Skeletal muscle tissue (tissue), 4 donors: ENCODE data around the gene SERPINB7. TPM values are rescaled to one million over a fixed set of nuclear protein-coding genes. Genes with fewer than 3 reads are reported as not detected.

Source experiments
- H3K27ac ChIP-seq: one replicate; pipeline ENCODE4 v1.7.0; 2013; ENCODE audit warnings: mild to moderate bottlenecking, low read depth, low read length, inconsistent platforms
- H3K27me3 ChIP-seq, 3 donors: one replicate each; pipeline ENCODE4 v1.7.0; 2013; ENCODE audit warnings: low read length in 3 of 3; ENCODE audit not compliant: control insufficient read depth in 3 of 3, insufficient read depth in 3 of 3
- H3K36me3 ChIP-seq, 3 donors: one replicate each; pipeline ENCODE4 v1.7.0; 2013; ENCODE audit warnings: low read length in 3 of 3; ENCODE audit not compliant: control insufficient read depth in 3 of 3, insufficient read depth in 3 of 3
- H3K4me1 ChIP-seq, 3 donors: one replicate each; pipeline ENCODE4 v1.7.0; 2013; ENCODE audit warnings: low read length in 3 of 3, mild to moderate bottlenecking in 3 of 3; ENCODE audit not compliant: control insufficient read depth in 3 of 3, insufficient read depth in 3 of 3
- H3K4me3 ChIP-seq, 3 donors: one replicate each; pipeline ENCODE4 v1.7.0; 2013; ENCODE audit warnings: low read length in 3 of 3
- H3K9ac ChIP-seq, 3 donors: one replicate each; pipeline ENCODE4 v1.7.0; 2013; ENCODE audit warnings: low read length in 3 of 3, mild to moderate bottlenecking in 3 of 3, moderate library complexity in 2 of 3, low read depth in 1 of 3
- H3K9me3 ChIP-seq, 3 donors: one replicate each; pipeline ENCODE4 v1.7.0; 2013; ENCODE audit warnings: low read length in 3 of 3; ENCODE audit not compliant: control insufficient read depth in 3 of 3
- total RNA-seq: library from RNA; depleted of rRNA; stranded (reverse); fragments of >200 nt; gene quantifications from one replicate; pipeline ENCODE4 v1.2.3, GENCODE V29; 2014
- donor health status: Osteomylitis.

SERPINB7 gene
- total RNA-seq, 1 donor from 2014 or later = not detected

DNA sequence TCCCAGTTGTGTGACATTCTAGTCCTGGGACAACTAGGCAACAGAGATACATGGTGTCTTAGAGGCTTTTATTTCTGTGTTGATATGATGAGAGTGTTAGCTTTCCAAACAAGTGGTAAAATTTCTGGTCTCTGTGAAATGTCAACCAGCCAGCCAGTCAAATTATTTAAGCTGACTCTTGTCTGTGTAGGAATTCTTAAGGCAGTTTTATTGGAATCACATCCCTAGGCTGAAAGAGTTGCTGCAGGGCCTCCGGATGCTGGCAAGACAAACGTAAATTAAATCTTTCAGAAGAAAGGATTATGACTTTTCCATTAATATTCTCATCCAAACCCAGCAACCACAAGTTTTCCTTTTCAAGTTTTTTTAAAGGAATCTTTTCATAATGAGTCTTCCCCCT, 44.6 kb downstream of the SERPINB7 start:
- Histone ChIP-seq H3K4me3 (no peak overlapping the region), H3K9ac (no peak overlapping the region), H3K27ac (no peak overlapping the region), H3K4me1 (peaks cover 0 to 6% (median 0%) of the 10 kb centered on the region in 3 donors), H3K36me3 (no peaks in the 10 kb centered on the region), H3K9me3 (no peaks in the 10 kb centered on the region), H3K27me3 (no peaks in the 10 kb centered on the region)

- Histone ChIP-seq H3K4me1 (peaks cover 0 to 6% (median 0%) of the 10 kb centered on the region in 3 donors), H3K9ac (no peak overlapping the region), H3K9me3 (no peaks in the 10 kb centered on the region), H3K27me3 (no peaks in the 10 kb centered on the region), H3K27ac (no peak overlapping the region), H3K36me3 (no peaks in the 10 kb centered on the region), H3K4me3 (no peak overlapping the region)
Observed at GRCh38 chr18:63820694-63821093, 45.5 kb downstream of the SERPINB7 start.

- no peak overlapping the region for H3K27ac ChIP-seq
- no peaks in the 10 kb centered on the region for H3K9me3 ChIP-seq
- no peaks in the 10 kb centered on the region for H3K4me1 ChIP-seq
- no peak overlapping the region for H3K9ac ChIP-seq
- no peak overlapping the region for H3K4me3 ChIP-seq
- H3K27me3 ChIP-seq = no peaks in the 10 kb centered on the region
- H3K36me3 ChIP-seq = no peaks in the 10 kb centered on the region
Observed at GRCh38 chr18:63823516-63824219, 48.5 kb downstream of the SERPINB7 start.

GRCh38 chr18:63824220-63824525, 49.0 kb downstream of the SERPINB7 start:
- H3K36me3 ChIP-seq = no peaks in the 10 kb centered on the region
- H3K9ac ChIP-seq = no peak overlapping the region
- H3K4me1 ChIP-seq = no peaks in the 10 kb centered on the region
- H3K9me3 ChIP-seq = no peaks in the 10 kb centered on the region
- H3K27ac ChIP-seq = no peak overlapping the region
- no peak overlapping the region for H3K4me3 ChIP-seq
- no peaks in the 10 kb centered on the region for H3K27me3 ChIP-seq

- Histone ChIP-seq H3K27me3 (no peaks in the 10 kb centered on the region), H3K4me1 (no peaks in the 10 kb centered on the region), H3K4me3 (no peak overlapping the region), H3K9me3 (no peaks in the 10 kb centered on the region), H3K27ac (no peak overlapping the region), H3K9ac (no peak overlapping the region), H3K36me3 (no peaks in the 10 kb centered on the region)
Observed at GRCh38 chr18:63828120-63828519, 52.9 kb downstream of the SERPINB7 start.

DNA sequence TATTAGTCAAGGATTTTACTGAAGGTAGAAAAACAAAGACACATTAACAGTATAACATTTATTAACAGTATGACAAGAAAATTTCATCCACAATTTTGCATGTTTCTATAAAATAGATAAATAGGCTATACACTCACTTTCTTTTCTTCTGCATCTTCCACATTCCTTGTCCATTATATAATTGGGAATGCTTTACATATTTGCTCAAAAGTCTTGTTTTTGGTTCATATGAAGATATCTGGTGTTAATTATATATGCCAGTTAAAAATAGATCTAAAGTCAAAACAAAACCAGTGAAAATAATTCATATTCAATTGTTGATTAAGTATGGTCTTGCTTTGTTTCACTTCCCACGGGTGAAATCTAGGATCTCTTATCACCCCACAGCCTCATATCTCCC, 53.4 kb downstream of the SERPINB7 start:
- H3K9me3 ChIP-seq = no peaks in the 10 kb centered on the region
- H3K9ac ChIP-seq = no peak overlapping the region
- H3K36me3 ChIP-seq = no peaks in the 10 kb centered on the region
- no peaks in the 10 kb centered on the region for H3K27me3 ChIP-seq
- H3K27ac ChIP-seq = no peak overlapping the region
- H3K4me1 ChIP-seq = no peaks in the 10 kb centered on the region
- H3K4me3 ChIP-seq = no peak overlapping the region

DNA sequence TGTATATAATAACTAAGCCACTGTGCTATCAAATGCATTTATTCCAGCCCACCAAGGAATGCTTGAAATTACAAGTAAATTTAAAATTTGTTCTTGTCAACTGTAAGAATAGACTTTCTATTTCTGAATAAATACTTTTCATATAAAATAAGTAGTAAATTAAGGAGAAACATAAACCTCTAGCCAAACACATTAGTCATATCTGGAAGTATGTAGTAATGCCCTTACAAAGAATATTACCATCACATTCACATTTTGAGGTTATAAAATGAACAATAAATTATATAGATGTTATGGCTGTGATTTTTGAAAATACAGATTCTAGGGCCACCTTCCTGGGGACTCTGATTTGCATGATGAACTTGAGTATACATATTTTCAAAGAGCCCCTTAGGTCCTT, 54.7 kb downstream of the SERPINB7 start:
- Histone ChIP-seq H3K27ac (no peak overlapping the region), H3K4me1 (no peaks in the 10 kb centered on the region), H3K9ac (no peak overlapping the region), H3K36me3 (no peaks in the 10 kb centered on the region), H3K27me3 (no peaks in the 10 kb centered on the region), H3K4me3 (no peak overlapping the region), H3K9me3 (no peaks in the 10 kb centered on the region)

DNA sequence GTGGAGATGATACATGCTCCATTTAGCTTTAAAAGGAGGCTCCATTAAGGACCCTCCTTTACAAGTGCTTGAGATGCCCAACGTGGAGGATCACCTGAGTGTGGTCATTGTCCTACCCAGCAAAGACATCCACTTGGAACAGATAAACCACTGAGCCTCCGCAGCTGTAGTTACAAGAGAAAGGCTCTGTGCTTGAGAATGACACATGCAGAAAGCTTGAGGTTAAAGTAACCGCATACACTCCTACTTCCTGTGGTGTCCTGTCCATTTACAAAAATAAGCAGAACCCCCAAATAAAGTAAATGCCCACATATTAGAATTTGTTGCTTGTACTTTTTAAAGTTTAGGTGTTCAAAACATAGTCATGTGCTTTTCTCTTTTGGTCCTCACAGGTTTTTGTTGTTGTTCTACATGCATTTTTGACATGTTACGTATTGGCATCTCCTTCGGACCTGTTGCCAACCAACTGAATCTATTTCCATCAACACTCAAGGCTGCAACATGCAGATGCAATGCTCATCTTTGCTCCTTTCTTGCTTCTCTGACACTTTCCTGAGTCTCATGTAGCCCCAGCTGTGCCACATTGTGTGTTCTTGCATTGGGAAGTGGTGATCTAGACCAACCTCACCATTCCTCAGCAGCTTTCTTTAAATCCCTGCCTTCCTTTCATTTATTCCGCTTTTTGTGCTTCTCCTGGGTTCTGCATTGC, 56.0 kb downstream of the SERPINB7 start:
- Histone ChIP-seq H3K27me3 (no peaks in the 10 kb centered on the region), H3K27ac (no peak overlapping the region), H3K36me3 (no peaks in the 10 kb centered on the region), H3K4me1 (no peaks in the 10 kb centered on the region), H3K4me3 (no peak overlapping the region), H3K9ac (no peak overlapping the region), H3K9me3 (no peaks in the 10 kb centered on the region)

GRCh38 chr18:63832470-63832869, 57.3 kb downstream of the SERPINB7 start:
- Histone ChIP-seq H3K36me3 (no peaks in the 10 kb centered on the region), H3K4me3 (no peak overlapping the region), H3K9me3 (no peaks in the 10 kb centered on the region), H3K4me1 (no peaks in the 10 kb centered on the region), H3K9ac (no peak overlapping the region), H3K27ac (no peak overlapping the region), H3K27me3 (no peaks in the 10 kb centered on the region)

DNA sequence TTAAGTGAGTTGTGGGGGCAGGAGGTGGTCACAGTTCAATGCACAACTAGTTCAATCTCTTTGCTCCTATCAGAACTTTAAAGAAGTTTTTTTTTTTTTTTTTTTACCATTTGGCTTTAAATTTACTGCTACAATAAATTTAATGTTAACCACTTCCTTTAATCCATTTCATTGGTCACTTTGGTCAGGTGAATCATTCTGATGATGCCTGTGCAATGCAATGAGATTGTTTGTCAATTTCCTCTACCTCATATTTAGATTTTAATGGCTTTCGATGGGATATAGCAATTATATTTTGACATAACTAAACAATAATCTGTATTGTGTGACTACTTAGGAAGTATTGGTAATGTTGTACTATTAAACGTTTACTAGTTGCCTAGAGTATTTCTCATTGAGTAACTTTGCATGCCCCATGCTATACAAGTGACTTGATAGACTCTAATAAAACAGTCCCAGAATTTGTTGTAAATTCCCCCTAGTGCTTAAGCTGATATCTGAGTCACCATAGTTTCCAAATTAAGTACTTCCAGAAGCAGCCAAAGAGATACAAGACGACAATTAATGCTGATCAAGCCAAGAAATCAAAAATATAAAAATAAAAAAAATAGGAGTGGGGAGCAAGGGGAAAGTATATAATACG, 59.4 kb downstream of the SERPINB7 start:
- no peak overlapping the region for H3K27ac ChIP-seq
- no peak overlapping the region for H3K9ac ChIP-seq
- no peaks in the 10 kb centered on the region for H3K9me3 ChIP-seq
- no peaks in the 10 kb centered on the region for H3K36me3 ChIP-seq
- H3K4me1 ChIP-seq = no peaks in the 10 kb centered on the region
- no peak overlapping the region for H3K4me3 ChIP-seq
- H3K27me3 ChIP-seq = no peaks in the 10 kb centered on the region
